ENCODE data around the gene ADSL. TPM values are rescaled to one million over a fixed set of nuclear protein-coding genes. Genes with fewer than 3 reads are reported as not detected.

The ADSL gene
- total RNA-seq, 1 donor from 2014 or later: 83.4 TPM

DNA sequence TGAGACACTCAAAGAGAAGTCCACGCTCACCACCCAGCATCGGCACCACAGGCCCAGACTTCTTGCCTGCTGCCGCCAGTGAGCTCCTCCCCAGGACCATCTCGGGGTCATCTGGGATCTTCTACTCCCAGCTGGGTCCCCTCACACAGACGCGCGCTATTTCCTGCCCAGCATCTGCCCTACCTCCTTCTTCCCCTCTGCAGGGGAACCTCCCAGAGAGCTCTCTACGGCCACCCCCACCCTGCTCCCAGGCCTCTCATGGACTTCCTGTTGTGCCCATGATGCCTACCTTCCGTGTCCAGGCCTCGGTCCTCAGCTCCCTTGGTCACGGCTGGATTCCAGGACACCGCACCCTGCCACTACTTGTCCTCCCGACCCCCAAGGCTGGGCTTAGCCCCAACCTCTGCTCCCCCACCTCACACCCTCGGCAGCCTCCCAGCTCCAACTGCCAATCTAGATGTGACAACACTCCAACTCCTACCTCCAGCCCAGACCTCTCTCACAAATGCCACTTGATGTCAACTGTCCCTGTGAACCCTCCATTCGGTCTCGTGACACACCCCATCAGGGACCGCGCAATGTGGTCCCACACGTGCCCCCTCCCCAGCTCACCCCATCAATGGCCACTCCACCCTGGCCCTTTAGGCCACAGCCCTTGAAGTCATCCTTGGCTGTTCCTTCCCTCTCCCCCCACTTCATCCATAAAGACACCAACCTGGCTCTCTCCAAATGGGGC, 69.4 kb downstream of the ADSL start:
- Mint-ChIP-seq H3K27me3 (ENCODE audit: low read depth, unreplicated experiment) (no peaks in the 10 kb centered on the region), H3K27ac (ENCODE audit: unreplicated experiment) (peak overlapping the region; percentile 78), H3K36me3 (ENCODE audit: low read depth, unreplicated experiment) (peaks cover 3% of the 10 kb centered on the region), H3K4me1 (ENCODE audit: low read depth, unreplicated experiment) (peaks cover 2% of the 10 kb centered on the region), H3K9me3 (ENCODE audit: unreplicated experiment) (no peaks in the 10 kb centered on the region), H3K4me3 (ENCODE audit: unreplicated experiment) (no peak overlapping the region)
- H4K20me1 ChIP-seq (ENCODE audit: insufficient read depth, low read length): peaks cover 78% of the 10 kb centered on the region
- H3K4me3 ChIP-seq (ENCODE audit: insufficient read depth, low read depth, low read length): no peak overlapping the region
- H2AFZ ChIP-seq (ENCODE audit: low read depth, low read length): no peak overlapping the region
- H3K27me3 ChIP-seq (ENCODE audit: insufficient read depth, low read length): no peaks in the 10 kb centered on the region
- no peak for DNase-seq (ENCODE audit: low read depth)
- H3K79me2 ChIP-seq (ENCODE audit: insufficient read depth, low read length): peaks cover 4% of the 10 kb centered on the region
- peaks cover 4% of the 10 kb centered on the region for H3K4me1 ChIP-seq (ENCODE audit: insufficient read depth, low read length)
- H3K4me2 ChIP-seq (ENCODE audit: low read length): no peak overlapping the region
- no peak overlapping the region for H3K9ac ChIP-seq (ENCODE audit: low read length)
- H3K9me3 ChIP-seq (ENCODE audit: insufficient read depth, low read depth, low read length): no peaks in the 10 kb centered on the region
- peaks cover 16% of the 10 kb centered on the region for H3K36me3 ChIP-seq (ENCODE audit: insufficient read depth, low read length)
- TF ChIP-seq, protein P1, sequence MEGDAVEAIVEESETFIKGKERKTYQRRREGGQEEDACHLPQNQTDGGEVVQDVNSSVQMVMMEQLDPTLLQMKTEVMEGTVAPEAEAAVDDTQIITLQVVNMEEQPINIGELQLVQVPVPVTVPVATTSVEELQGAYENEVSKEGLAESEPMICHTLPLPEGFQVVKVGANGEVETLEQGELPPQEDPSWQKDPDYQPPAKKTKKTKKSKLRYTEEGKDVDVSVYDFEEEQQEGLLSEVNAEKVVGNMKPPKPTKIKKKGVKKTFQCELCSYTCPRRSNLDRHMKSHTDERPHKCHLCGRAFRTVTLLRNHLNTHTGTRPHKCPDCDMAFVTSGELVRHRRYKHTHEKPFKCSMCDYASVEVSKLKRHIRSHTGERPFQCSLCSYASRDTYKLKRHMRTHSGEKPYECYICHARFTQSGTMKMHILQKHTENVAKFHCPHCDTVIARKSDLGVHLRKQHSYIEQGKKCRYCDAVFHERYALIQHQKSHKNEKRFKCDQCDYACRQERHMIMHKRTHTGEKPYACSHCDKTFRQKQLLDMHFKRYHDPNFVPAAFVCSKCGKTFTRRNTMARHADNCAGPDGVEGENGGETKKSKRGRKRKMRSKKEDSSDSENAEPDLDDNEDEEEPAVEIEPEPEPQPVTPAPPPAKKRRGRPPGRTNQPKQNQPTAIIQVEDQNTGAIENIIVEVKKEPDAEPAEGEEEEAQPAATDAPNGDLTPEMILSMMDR (IDR thresholded peaks at IDR 0.05; ENCODE audit: insufficient read depth, low read depth, low read length): no peak
- TF ChIP-seq EZH2 (IDR thresholded peaks at IDR 0.05; ENCODE audit: insufficient read depth, low read length): no peak
- FAIRE-seq: no peak
- H3K27ac ChIP-seq (ENCODE audit: low read depth, low read length): no peak overlapping the region

DNA sequence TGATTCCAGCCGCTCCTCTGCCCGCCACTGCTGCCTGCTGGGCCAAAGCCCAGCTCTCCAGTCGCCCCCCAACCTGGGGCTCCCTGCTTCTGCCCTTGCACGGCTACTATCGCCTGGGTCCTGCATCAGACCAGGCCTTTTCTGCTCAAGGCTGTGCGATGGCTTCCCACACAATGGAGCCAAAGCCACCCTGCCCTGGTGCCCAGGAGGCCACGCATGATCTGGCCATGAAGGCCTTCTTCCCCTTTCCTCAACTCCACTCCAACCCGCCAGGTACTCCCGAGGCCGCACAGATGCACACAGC, 69.9 kb downstream of the ADSL start:
- H3K36me3 ChIP-seq (ENCODE audit: insufficient read depth, low read length): peaks cover 14% of the 10 kb centered on the region
- H3K4me3 Mint-ChIP-seq (ENCODE audit: unreplicated experiment): no peak overlapping the region

DNA sequence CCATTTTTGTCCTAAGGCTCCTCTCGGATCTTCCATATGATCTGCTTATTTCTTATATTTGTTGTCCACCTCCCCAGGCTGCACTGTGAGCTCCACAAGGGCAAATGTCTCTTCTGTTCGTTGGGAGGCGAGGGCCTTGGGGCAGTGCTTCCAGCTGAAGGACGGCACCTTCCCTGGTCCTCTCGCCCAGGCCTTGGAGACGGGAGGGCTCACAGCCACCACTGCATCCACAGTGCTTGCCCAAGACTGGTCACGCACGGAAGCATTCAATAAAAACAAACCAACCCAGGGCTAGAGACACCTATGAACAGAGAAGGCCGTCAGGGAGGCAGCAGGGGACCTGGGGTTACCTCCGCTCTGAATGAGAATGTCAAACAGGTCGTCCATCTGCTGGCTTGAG, 70.3 kb downstream of the ADSL start:
- TF ChIP-seq, protein P1 (IDR thresholded peaks at IDR 0.05; ENCODE audit: insufficient read depth, low read depth, low read length): no peak
- no peak for TF ChIP-seq EZH2 (IDR thresholded peaks at IDR 0.05; ENCODE audit: insufficient read depth, low read length)
- H2AFZ ChIP-seq (ENCODE audit: low read depth, low read length): no peak overlapping the region
- peaks cover 2% of the 10 kb centered on the region for H3K4me1 Mint-ChIP-seq (ENCODE audit: low read depth, unreplicated experiment)
- H3K9me3 Mint-ChIP-seq (ENCODE audit: unreplicated experiment): no peaks in the 10 kb centered on the region
- no peak for DNase-seq (ENCODE audit: low read depth)
- peaks cover 78% of the 10 kb centered on the region for H4K20me1 ChIP-seq (ENCODE audit: insufficient read depth, low read length)
- H3K27ac ChIP-seq (ENCODE audit: low read depth, low read length): no peak overlapping the region
- no peak overlapping the region for H3K4me3 ChIP-seq (ENCODE audit: insufficient read depth, low read depth, low read length)
- H3K36me3 ChIP-seq (ENCODE audit: insufficient read depth, low read length): peaks cover 17% of the 10 kb centered on the region
- no peaks in the 10 kb centered on the region for H3K27me3 ChIP-seq (ENCODE audit: insufficient read depth, low read length)
- no peak overlapping the region for H3K4me3 Mint-ChIP-seq (ENCODE audit: unreplicated experiment)
- no peaks in the 10 kb centered on the region for H3K27me3 Mint-ChIP-seq (ENCODE audit: low read depth, unreplicated experiment)
- H3K36me3 Mint-ChIP-seq (ENCODE audit: low read depth, unreplicated experiment): peaks cover 7% of the 10 kb centered on the region
- H3K79me2 ChIP-seq (ENCODE audit: insufficient read depth, low read length): peaks cover 4% of the 10 kb centered on the region
- no peak overlapping the region for H3K4me2 ChIP-seq (ENCODE audit: low read length)
- no peak for FAIRE-seq
- H3K4me1 ChIP-seq (ENCODE audit: insufficient read depth, low read length): peaks cover 4% of the 10 kb centered on the region
- no peaks in the 10 kb centered on the region for H3K9me3 ChIP-seq (ENCODE audit: insufficient read depth, low read depth, low read length)
- no peak overlapping the region for H3K27ac Mint-ChIP-seq (ENCODE audit: unreplicated experiment)
- no peak overlapping the region for H3K9ac ChIP-seq (ENCODE audit: low read length)

More for the DNA sequence above, 69.9 kb downstream of the ADSL start:
- peaks cover 2% of the 10 kb centered on the region for H3K4me1 Mint-ChIP-seq (ENCODE audit: low read depth, unreplicated experiment)
- DNase-seq (ENCODE audit: low read depth) (no peak), FAIRE-seq (no peak)
- H3K4me2 ChIP-seq (ENCODE audit: low read length): no peak overlapping the region
- no peak overlapping the region for H3K9ac ChIP-seq (ENCODE audit: low read length)
- H3K27ac Mint-ChIP-seq (ENCODE audit: unreplicated experiment): no peak overlapping the region
- no peak overlapping the region for H3K27ac ChIP-seq (ENCODE audit: low read depth, low read length)
- no peaks in the 10 kb centered on the region for H3K27me3 Mint-ChIP-seq (ENCODE audit: low read depth, unreplicated experiment)
- H3K4me3 ChIP-seq (ENCODE audit: insufficient read depth, low read depth, low read length): no peak overlapping the region
- no peaks in the 10 kb centered on the region for H3K9me3 Mint-ChIP-seq (ENCODE audit: unreplicated experiment)
- H3K36me3 Mint-ChIP-seq (ENCODE audit: low read depth, unreplicated experiment): peaks cover 5% of the 10 kb centered on the region
- H2AFZ ChIP-seq (ENCODE audit: low read depth, low read length): no peak overlapping the region
- H3K27me3 ChIP-seq (ENCODE audit: insufficient read depth, low read length): no peaks in the 10 kb centered on the region
- peaks cover 4% of the 10 kb centered on the region for H3K79me2 ChIP-seq (ENCODE audit: insufficient read depth, low read length)
- H3K9me3 ChIP-seq (ENCODE audit: insufficient read depth, low read depth, low read length): no peaks in the 10 kb centered on the region
- H3K4me1 ChIP-seq (ENCODE audit: insufficient read depth, low read length): peaks cover 4% of the 10 kb centered on the region
- TF ChIP-seq EZH2 (IDR thresholded peaks at IDR 0.05; ENCODE audit: insufficient read depth, low read length): no peak
- TF ChIP-seq, protein P1 (IDR thresholded peaks at IDR 0.05; ENCODE audit: insufficient read depth, low read depth, low read length): no peak
- H4K20me1 ChIP-seq (ENCODE audit: insufficient read depth, low read length): peaks cover 78% of the 10 kb centered on the region

Measured in astrocyte (in vitro differentiated cells and primary cell).